ENCODE measurements around the gene FBXW7.

FBXW7 gene

DNA sequence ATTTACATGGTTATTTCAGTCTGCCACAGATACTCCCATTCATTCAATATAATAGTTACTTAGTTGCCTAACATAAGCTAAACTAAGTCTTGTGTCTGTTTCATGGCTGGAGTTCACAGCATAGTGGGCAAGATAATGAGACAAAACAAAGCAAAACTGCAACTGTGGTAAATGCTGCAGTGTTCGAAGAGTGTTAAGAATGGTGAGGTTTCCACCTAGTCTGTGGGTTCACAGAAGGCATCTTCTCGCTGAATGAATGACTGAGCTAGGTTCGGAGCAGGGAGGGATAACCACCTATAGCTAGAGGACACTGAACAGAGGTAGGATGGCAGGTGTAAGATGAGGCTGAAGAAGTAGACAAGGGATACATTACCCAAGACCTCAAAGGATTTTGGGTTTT is 171.0 kb downstream of the FBXW7 start:
- DNase-seq (ENCODE audit: low read depth): no peak
- H3K4me3 ChIP-seq (ENCODE audit: low read length): no peak overlapping the region
- TF ChIP-seq CTCF (IDR thresholded peaks at IDR 0.05; ENCODE audit: insufficient read depth, low read depth, low read length, missing control alignments): no peak

GRCh38 chr4:152364383-152364782 is 171.5 kb downstream of the FBXW7 start:
- TF ChIP-seq CTCF (IDR thresholded peaks at IDR 0.05; ENCODE audit: insufficient read depth, low read depth, low read length, missing control alignments): no peak
- H3K4me3 ChIP-seq (ENCODE audit: low read length): no peak overlapping the region
- no peak for DNase-seq (ENCODE audit: low read depth)

DNA sequence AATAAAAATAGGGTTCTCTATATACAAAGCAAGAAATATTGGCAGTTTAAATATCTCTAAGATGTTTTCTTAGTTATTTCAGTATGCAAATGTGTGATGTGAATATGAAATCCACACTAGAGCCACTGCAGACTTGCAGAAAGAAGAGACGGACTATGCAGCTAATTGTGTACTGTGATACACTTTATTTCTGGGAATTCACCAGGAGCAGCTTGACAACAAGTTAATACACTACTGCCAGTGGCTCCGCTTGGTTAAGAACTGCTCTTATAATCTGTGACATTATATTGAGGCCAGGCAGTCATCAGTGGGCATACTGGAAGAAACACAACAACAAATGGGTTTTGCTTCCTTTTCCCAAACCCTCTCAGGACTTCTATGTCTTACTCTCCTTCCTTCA is 172.0 kb downstream of the FBXW7 start:
- no peak overlapping the region for H3K4me3 ChIP-seq (ENCODE audit: low read length)
- TF ChIP-seq CTCF (IDR thresholded peaks at IDR 0.05; ENCODE audit: insufficient read depth, low read depth, low read length, missing control alignments): no peak
- DNase-seq (ENCODE audit: low read depth): no peak

- no peak for DNase-seq (ENCODE audit: low read depth)
- H3K4me3 ChIP-seq (ENCODE audit: low read length): no peak overlapping the region
- TF ChIP-seq CTCF (IDR thresholded peaks at IDR 0.05; ENCODE audit: insufficient read depth, low read depth, low read length, missing control alignments): no peak
These were observed 172.8 kb downstream of the FBXW7 start for GRCh38 chr4:152363086-152363485.

- H3K4me3 ChIP-seq (ENCODE audit: low read length): no peak overlapping the region
- peak; percentile 17 for DNase-seq (ENCODE audit: low read depth)
- TF ChIP-seq CTCF (IDR thresholded peaks at IDR 0.05; ENCODE audit: insufficient read depth, low read depth, low read length, missing control alignments): no peak
These were observed 175.9 kb downstream of the FBXW7 start for GRCh38 chr4:152360045-152360410.

GRCh38 chr4:152359208-152360044 is 176.5 kb downstream of the FBXW7 start:
- no peak for DNase-seq (ENCODE audit: low read depth)
- no peak for TF ChIP-seq CTCF (IDR thresholded peaks at IDR 0.05; ENCODE audit: insufficient read depth, low read depth, low read length, missing control alignments)
- H3K4me3 ChIP-seq (ENCODE audit: low read length): no peak overlapping the region

DNA sequence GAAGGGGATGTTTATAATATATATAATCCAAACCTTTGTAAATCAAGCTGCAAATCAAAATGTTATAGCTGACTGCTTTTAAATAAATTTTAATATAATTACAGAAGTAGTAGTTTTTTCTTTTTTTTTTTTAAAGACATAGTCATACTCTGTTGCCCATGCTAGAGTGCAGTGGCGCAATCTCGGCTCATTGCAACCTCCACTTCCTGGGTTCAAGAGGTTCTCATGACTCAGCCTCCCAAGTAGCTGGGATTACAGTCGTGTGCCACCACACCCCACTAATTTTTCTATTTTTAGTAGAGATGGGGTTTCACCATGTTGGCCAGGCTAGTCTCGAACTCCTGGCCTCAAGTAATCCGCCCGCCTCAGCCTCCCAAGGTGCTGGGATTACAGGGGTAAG is 178.7 kb downstream of the FBXW7 start:
- DNase-seq (ENCODE audit: low read depth): peak; percentile 51
- H3K4me3 ChIP-seq (ENCODE audit: low read length): no peak overlapping the region
- no peak for TF ChIP-seq CTCF (IDR thresholded peaks at IDR 0.05; ENCODE audit: insufficient read depth, low read depth, low read length, missing control alignments)

All from epithelial cell of esophagus (primary cell).